PC-3 (cell line): Measurements from ENCODE around the gene TBC1D8. TPM values are rescaled to one million over a fixed set of nuclear protein-coding genes. Genes with fewer than 3 reads are reported as not detected.

ENCODE experiments used
- ATAC-seq: fragments of 200-7000 bp; cut with Tn5 transposase; 2 replicates; pipeline ENCODE4 v1.9.1; 2020; ENCODE audit warnings: mild to moderate bottlenecking, moderate library complexity
- BruUV-seq: library from RNA; stranded (reverse); fragments of 400-500 nt; replicated peaks from 2 replicates; lab custom pipeline; 2021; lab: Mats Ljungman, UMichigan
- CTCF ChIA-PET: fragments of 300-600 bp; sonication (Branson Sonifier 250); formaldehyde crosslinking; loops from one replicate; lab custom pipeline; 2022; ENCODE audit warnings: antibody characterized with exemption; lab: Charles Lee
- POLR2A ChIA-PET: fragments of 300-600 bp; sonication (Branson Sonifier 250); formaldehyde crosslinking; loops from one replicate; lab custom pipeline; 2022; ENCODE audit warnings: antibody characterized with exemption; ENCODE audit not compliant: unreplicated experiment; lab: Charles Lee
- DNase-seq: peaks from one replicate; pipeline ENCODE4 v3.0.0-alpha.2; 2015
- H2AFZ ChIP-seq: fragments of 300-600 bp; sonication (generic); 2 replicates; pipeline ENCODE4 v1.6.0; 2016; ENCODE audit warnings: antibody characterized with exemption, low read length
- H3F3A ChIP-seq: fragments of 300-600 bp; sonication (generic); one replicate; pipeline ENCODE4 v1.6.0; 2017; ENCODE audit warnings: antibody characterized with exemption, low read length, control low read depth, mild to moderate bottlenecking; ENCODE audit not compliant: unreplicated experiment
- H3K27ac ChIP-seq: fragments of 300-600 bp; sonication (generic); 2 replicates; pipeline ENCODE4 v1.5.1; 2016; ENCODE audit warnings: mild to moderate bottlenecking, low read length
- H3K27me3 ChIP-seq: fragments of 300-600 bp; sonication (generic); 2 replicates; pipeline ENCODE4 v1.6.1; 2016; ENCODE audit warnings: low read length, mixed read lengths
- H3K36me3 ChIP-seq: fragments of 300-600 bp; sonication (generic); 2 replicates; pipeline ENCODE4 v1.6.1; 2016; ENCODE audit warnings: low read depth, mixed run types, low read length, mixed read lengths
- H3K4me1 ChIP-seq: fragments of 300-600 bp; sonication (generic); 2 replicates; pipeline ENCODE4 v1.5.1; 2016; ENCODE audit warnings: low read length; ENCODE audit not compliant: insufficient read depth
- H3K4me2 ChIP-seq: fragments of 300-600 bp; sonication (generic); 2 replicates; pipeline ENCODE4 v1.6.0; 2016; ENCODE audit warnings: low read length
- H3K4me3 ChIP-seq: fragments of 300-600 bp; sonication (generic); 2 replicates; pipeline ENCODE4 v1.5.1; 2016; ENCODE audit warnings: mild to moderate bottlenecking, low read length, mixed read lengths
- H3K79me2 ChIP-seq: fragments of 300-600 bp; sonication (generic); 2 replicates; pipeline ENCODE4 v1.6.1; 2017; ENCODE audit warnings: low read length, mixed read lengths
- H3K9ac ChIP-seq: fragments of 300-600 bp; sonication (generic); 2 replicates; pipeline ENCODE4 v1.6.0; 2016; ENCODE audit warnings: mild to moderate bottlenecking, low read length
- H3K9me2 ChIP-seq: fragments of 300-600 bp; sonication (generic); replicated peaks from 2 replicates; pipeline ENCODE4 v1.6.1; 2016; ENCODE audit warnings: mixed run types, low read length, mixed read lengths
- H3K9me3 ChIP-seq: fragments of 300-600 bp; sonication (generic); 2 replicates; pipeline ENCODE4 v1.6.1; 2016; ENCODE audit warnings: low read length, mixed read lengths
- H4K20me1 ChIP-seq: fragments of 300-600 bp; sonication (generic); 2 replicates; pipeline ENCODE4 v1.6.1; 2016; ENCODE audit warnings: low read length, mixed read lengths
- EZH2 ChIP-seq: fragments of 300-600 bp; sonication (generic); IDR thresholded peaks from one replicate; pipeline ENCODE4 v1.6.1; 2017; ENCODE audit warnings: antibody characterized with exemption, mild to moderate bottlenecking, low read length; ENCODE audit not compliant: unreplicated experiment
- EZH2phosphoT487 ChIP-seq: fragments of 300-600 bp; sonication (generic); IDR thresholded peaks from 2 replicates; pipeline ENCODE4 v1.6.1; 2018; ENCODE audit warnings: mild to moderate bottlenecking, antibody characterized with exemption, low read length, borderline replicate concordance
- intact Hi-C: fragments of 100-400 bp; cut with micrococcal nuclease; formaldehyde crosslinking; loops from 2 replicates; pipeline ENCODE4 v1.9.0; 2023
- total RNA-seq: library from RNA; depleted of rRNA; stranded (reverse); fragments of >200 nt; gene quantifications from 2 replicates; pipeline ENCODE4 v1.2.3, GENCODE V29; 2014
- TF ChIP-seq, protein P1 (sequence below): fragments of 300-600 bp; sonication (generic); conservative IDR thresholded peaks from 2 replicates; pipeline ENCODE4 v1.5.1; 2017; ENCODE audit warnings: antibody characterized with exemption, low read depth, mild to moderate bottlenecking, low read length

The TBC1D8 gene
- total RNA-seq, 1 experiment from 2014 or later: 39.7 TPM

DNA sequence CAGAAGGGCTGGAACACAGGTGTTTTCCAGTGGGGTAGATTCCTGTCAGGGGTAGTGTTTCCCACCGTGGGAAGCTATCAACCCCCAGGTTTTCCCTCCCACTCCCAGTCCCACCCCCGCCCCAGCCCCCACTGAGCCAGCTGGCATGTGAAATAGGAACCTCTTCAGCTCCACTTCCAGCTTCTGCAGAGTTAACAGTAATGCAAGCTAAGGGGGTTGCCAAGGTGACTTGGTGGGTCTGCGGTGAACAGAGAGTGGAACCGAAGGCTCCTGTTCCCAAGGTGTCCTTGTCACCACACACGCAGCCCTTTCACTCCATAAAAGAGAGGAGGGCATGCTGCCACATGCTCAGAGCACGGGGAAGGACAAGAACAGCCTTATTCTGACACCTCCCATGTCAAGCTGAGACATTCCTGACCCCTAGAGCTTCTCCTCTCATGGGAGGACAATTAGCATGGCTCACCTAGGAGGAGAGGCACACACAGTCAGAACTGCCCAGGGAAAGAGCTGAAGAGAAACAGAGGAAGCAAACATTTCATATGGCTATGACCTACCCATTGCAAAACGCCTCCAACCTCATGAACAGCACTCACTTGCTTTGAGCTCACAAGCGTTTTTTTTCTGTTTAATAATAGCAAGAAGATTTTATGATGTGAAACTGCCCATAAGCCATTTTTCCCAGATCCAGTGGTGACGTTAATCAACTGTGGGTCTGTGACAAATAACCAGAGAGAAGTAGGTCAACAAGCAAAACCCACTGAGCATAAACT is 39.8 kb upstream of the TBC1D8 start:
- H3K27me3 ChIP-seq: no peaks in the 10 kb centered on the region
- H3K79me2 ChIP-seq: no peaks in the 10 kb centered on the region
- no peaks in the 10 kb centered on the region for H3K9me3 ChIP-seq
- DNase-seq (no peak), ATAC-seq (no peak)
- no peaks in the 10 kb centered on the region for H3K9me2 ChIP-seq
- CTCF ChIA-PET: no interaction called here
- intact Hi-C loops: no loop called here
- TF ChIP-seq, protein P1, sequence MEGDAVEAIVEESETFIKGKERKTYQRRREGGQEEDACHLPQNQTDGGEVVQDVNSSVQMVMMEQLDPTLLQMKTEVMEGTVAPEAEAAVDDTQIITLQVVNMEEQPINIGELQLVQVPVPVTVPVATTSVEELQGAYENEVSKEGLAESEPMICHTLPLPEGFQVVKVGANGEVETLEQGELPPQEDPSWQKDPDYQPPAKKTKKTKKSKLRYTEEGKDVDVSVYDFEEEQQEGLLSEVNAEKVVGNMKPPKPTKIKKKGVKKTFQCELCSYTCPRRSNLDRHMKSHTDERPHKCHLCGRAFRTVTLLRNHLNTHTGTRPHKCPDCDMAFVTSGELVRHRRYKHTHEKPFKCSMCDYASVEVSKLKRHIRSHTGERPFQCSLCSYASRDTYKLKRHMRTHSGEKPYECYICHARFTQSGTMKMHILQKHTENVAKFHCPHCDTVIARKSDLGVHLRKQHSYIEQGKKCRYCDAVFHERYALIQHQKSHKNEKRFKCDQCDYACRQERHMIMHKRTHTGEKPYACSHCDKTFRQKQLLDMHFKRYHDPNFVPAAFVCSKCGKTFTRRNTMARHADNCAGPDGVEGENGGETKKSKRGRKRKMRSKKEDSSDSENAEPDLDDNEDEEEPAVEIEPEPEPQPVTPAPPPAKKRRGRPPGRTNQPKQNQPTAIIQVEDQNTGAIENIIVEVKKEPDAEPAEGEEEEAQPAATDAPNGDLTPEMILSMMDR: no peak
- TF ChIP-seq EZH2 (no peak), EZH2phosphoT487 (no peak)
- H4K20me1 ChIP-seq: no peaks in the 10 kb centered on the region
- H3F3A ChIP-seq: no peaks in the 10 kb centered on the region
- H3K36me3 ChIP-seq: no peaks in the 10 kb centered on the region
- no peak overlapping the region for H3K27ac ChIP-seq
- H3K9ac ChIP-seq: no peak overlapping the region
- POLR2A ChIA-PET: no interaction called here
- BruUV-seq: no TSS peak
- H3K4me3 ChIP-seq: no peak overlapping the region
- H3K4me2 ChIP-seq: no peak overlapping the region
- H2AFZ ChIP-seq: no peak overlapping the region
- 0 out of 2 replicates have a peak, but pooled peaks cover 6% of the 10 kb centered on the region for H3K4me1 ChIP-seq

DNA sequence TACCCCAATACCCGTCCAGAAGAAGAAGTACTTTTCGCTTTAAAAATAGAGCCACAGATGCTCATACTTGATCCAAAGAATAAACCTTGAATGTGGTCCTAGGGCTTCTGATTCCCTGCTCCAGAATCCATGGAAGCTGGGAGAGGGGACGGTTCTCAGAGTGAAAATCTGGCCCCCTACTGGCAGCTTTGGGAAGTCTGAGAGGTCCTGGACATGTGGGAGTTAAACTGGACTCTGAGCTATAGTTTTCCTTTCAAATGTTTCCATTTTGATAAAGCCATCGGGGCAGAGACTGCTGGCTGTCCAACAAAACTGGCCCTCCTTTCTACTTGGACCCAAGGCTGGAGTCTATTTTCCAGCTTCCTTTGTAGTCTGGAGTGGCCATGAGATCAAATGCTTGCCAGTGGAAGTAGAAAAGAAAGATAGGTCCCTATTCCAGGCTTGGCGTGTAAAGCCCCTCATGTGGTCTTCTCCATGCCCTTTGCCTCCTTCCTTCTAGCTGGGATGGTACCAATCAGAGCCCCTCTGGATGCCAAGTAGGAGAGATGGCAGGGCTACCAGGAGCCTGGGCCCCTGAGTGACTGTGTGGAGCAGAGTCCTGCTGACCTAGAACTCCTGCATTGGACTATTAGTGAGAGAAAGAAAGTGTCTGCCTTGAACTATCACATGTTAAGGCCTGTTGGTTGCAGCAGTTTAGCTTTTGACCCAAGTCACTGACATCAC is 37.7 kb upstream of the TBC1D8 start:
- peak; percentile 86 for ATAC-seq
- TF ChIP-seq, protein P1: peak; percentile 84
- TF ChIP-seq EZH2phosphoT487: no peak
- no peaks in the 10 kb centered on the region for H3K79me2 ChIP-seq
- 0 out of 2 replicates have a peak, but pooled peaks cover 6% of the 10 kb centered on the region for H3K4me1 ChIP-seq
- no peaks in the 10 kb centered on the region for H4K20me1 ChIP-seq
- H3K36me3 ChIP-seq: no peaks in the 10 kb centered on the region
- CTCF ChIA-PET: interaction anchor here (1.1 to 1.3 kb wide), 4 partner anchors 17 to 64 kb away, joined by 5 to 10 read pairs (median 6); no protein-coding TSS in a partner anchor
- H3K9me2 ChIP-seq: no peaks in the 10 kb centered on the region
- intact Hi-C loops: no loop called here
- H3K27me3 ChIP-seq: no peaks in the 10 kb centered on the region
- H3K27ac ChIP-seq: no peak overlapping the region
- no peak overlapping the region for H3K4me3 ChIP-seq
- H3K4me2 ChIP-seq: no peak overlapping the region
- POLR2A ChIA-PET: no interaction called here
- H2AFZ ChIP-seq: peak overlapping the region; percentile 49; the same call in 1 of the 2 replicates
- no peaks in the 10 kb centered on the region for H3K9me3 ChIP-seq
- peak; percentile 71 for DNase-seq
- H3F3A ChIP-seq: no peaks in the 10 kb centered on the region
- no peak overlapping the region for H3K9ac ChIP-seq
- BruUV-seq: no TSS peak

DNA sequence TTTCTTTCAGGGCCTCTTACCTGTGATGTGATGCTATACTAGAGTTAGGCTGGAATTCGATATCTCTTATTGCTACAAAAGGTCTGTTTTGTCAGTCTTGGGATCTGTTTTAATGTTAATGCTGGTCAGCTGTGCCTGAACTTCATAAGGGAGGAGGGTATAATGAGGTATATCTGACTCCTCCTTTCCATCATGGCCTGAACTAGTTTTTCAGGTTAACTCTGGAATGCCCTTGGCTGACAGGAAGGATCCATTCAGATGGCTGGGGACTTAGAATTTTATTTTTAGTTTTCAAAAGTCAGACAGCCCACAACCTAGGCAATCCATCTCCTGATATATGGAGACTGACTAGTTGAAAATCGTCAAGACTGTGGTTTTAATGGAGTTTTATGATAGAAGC is 35.9 kb upstream of the TBC1D8 start:
- Histone ChIP-seq H3K9me2 (no peaks in the 10 kb centered on the region), H3K9me3 (no peaks in the 10 kb centered on the region), H3K9ac (no peak overlapping the region), H3K4me1 (0 out of 2 replicates have a peak, but pooled peaks cover 6% of the 10 kb centered on the region), H3K27me3 (no peaks in the 10 kb centered on the region), H3K27ac (no peak overlapping the region), H3K4me3 (no peak overlapping the region), H3K79me2 (no peaks in the 10 kb centered on the region), H2AFZ (no peak overlapping the region), H3K36me3 (no peaks in the 10 kb centered on the region), H4K20me1 (no peaks in the 10 kb centered on the region), H3K4me2 (no peak overlapping the region), H3F3A (no peaks in the 10 kb centered on the region)
- BruUV-seq: no TSS peak
- CTCF ChIA-PET: no interaction called here
- intact Hi-C loops: no loop called here
- DNase-seq (peak; percentile 55), ATAC-seq (no peak)
- TF ChIP-seq EZH2phosphoT487: no peak
- no peak for TF ChIP-seq EZH2
- TF ChIP-seq, protein P1: no peak
- POLR2A ChIA-PET: no interaction called here
